Stimulated activated CD4-positive, alpha-beta T cell treated with anti-CD3 and anti-CD28 coated beads, Interleukin-12 subunit alpha, Interleukin-12 subunit beta, amount 100 ng/mL, for 24 hours (primary cell): ENCODE results near the gene DCP1A.
A peak's percentile ranks its signal among the peaks of the same experiment; 100 is the strongest.
"Not testable (repeated sequence)": the region's sequence is repeated elsewhere in the genome, so short reads cannot be mapped to it uniquely, and the experiment has no call there.

ENCODE experiments used
- DNase-seq, 2 experiments: peaks; one replicate each; pipeline ENCODE4 v3.0.0-alpha.2; 2020; ENCODE audit warnings: low read depth in 2 of 2

DCP1A gene

DNA sequence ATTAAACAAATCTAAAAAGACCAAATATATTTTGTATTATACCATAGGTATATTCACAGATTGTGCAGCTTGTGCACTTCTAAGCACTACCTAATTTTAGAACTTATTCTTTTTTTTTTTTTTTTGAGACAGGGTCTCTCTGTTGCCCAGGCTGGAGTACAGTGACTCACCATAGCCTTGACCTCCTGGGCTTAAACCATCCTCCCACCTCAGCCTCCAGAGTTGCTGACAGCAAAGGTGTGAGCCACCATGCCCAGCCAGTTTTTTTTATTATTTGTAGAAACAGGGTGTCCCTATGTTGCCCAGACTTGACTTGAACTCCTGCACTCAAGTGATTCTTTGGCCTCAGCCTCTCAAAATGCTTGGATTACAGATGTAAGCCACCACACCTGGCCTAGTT, 79.6 kb downstream of the DCP1A start:
- no peak for DNase-seq

DNA sequence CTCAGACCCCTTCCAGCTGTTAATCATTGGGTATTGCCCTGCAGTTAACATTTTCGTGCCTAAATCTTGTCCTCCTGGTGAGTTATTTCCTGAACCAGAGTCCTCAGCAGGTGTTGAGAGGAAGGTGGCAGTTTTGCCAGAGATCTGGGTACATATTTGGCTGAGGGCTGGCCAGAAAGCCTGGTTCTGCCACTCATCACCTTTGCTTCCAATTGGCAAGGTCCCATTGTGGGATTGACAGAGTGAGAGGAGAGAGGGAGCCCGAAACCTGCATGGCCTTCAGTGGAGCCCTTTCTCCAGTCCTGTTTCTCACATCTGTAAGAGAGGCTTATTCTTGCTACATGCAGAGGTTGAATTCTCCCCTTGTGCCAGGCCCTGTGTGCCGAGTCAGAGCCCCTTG, 82.6 kb downstream of the DCP1A start:
- DNase-seq = no peak

DNA sequence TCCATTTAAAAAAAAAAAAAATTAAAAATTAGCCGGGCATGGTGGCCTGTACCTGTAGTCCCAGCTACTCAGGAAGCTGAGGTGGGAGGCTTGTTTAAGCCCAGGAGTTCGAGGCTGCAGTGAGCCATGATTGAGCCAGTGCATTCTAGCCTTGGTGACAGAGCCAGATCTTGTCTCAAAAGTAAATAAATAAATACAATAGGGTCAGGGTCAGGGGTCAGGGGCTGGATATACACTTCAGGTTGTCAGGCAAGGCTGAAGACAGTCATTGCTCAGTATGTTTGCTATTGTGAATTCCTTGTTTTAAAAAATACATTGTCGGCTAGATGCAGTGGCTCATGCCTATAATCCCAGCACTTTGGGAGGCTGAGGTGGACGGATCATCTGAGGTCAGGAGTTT, 83.4 kb downstream of the DCP1A start:
- DNase-seq = no peak

GRCh38 chr3:53261712-53262111, 85.6 kb downstream of the DCP1A start:
- DNase-seq = no peak

- DNase-seq = no peak
These were observed 87.0 kb downstream of the DCP1A start for GRCh38 chr3:53260286-53260785.

- no peak for DNase-seq
These were observed 87.7 kb downstream of the DCP1A start for GRCh38 chr3:53259427-53260259.

- DNase-seq = no peak
These were observed 88.5 kb downstream of the DCP1A start for GRCh38 chr3:53258600-53259426.

- DNase-seq = no peak
These were observed 89.9 kb downstream of the DCP1A start for GRCh38 chr3:53257465-53257864.

DNA sequence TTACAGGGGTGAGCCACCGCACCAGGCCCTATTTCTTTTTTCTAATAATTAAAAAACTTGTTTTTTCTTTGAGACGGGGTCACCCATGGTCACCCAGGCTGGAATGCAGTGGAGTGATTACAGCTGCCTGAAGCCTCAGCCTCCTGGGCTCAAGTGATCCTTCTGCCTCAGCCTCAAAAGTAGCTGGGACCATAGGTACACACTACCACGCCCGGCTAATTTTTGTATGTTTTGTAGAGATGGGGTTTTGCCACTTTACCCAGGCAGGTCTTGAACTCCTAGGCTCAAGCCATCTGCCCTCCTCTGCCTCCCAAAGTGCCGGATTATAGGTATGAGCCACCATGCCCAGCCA, 90.7 kb downstream of the DCP1A start:
- no peak for DNase-seq

- peak; percentile 55 to 76 for DNase-seq
These were observed 91.3 kb downstream of the DCP1A start, which contains the start of gene TKT for GRCh38 chr3:53255775-53256703. Gene TKT, minus strand, starts transcription at chr3:53256022. Its CDS starts 80 bp downstream, at chr3:53255942.

GRCh38 chr3:53255423-53255774, 91.9 kb downstream of the DCP1A start:
- peak in 1 of 2 experiments; percentile 28 for DNase-seq

DNA sequence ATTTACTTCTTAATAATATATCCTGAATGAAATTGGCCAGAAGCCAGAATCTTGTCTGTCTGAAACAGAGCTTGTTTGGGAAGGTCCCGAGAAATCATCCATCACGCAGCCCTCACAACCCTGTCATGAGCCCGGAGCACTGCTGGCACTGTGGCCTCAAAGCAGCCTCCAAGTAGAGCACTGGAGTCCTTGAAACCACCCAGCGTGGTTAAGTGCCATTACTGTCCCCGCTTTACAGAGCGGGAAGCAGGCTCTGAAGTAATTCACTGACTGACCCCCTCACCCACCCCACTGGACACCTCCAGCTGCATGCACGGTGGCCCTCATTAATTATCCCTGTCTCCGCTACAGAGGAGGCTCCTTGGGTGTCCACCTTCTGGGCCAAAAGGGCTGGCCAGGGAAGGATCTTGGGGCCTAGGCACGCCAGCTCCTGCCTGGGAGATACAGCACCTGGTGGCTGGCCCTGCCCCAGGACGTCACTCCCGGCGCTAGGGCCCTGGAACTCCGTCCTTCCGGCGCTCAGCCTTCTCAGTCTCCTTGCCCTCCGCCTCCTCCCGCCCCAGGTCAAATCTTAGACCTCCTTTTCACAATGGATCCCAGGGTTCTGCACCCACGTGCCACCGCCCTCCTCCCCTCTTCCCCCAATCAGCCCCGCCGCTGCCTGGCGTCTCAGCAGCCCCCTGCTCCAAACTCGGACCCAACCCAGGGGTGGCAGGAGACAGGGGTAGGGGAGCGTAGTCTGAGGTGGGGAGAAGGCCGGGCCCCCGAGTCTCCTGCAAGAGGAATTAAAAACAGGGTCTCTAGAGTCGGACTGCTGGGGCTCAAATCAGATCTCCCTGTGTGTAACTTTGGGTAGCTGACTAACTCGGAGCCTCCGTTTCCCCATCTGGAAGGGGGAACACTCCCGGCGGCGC, 92.6 kb downstream of the DCP1A start:
- peak; percentile 22 to 50 for DNase-seq

DNA sequence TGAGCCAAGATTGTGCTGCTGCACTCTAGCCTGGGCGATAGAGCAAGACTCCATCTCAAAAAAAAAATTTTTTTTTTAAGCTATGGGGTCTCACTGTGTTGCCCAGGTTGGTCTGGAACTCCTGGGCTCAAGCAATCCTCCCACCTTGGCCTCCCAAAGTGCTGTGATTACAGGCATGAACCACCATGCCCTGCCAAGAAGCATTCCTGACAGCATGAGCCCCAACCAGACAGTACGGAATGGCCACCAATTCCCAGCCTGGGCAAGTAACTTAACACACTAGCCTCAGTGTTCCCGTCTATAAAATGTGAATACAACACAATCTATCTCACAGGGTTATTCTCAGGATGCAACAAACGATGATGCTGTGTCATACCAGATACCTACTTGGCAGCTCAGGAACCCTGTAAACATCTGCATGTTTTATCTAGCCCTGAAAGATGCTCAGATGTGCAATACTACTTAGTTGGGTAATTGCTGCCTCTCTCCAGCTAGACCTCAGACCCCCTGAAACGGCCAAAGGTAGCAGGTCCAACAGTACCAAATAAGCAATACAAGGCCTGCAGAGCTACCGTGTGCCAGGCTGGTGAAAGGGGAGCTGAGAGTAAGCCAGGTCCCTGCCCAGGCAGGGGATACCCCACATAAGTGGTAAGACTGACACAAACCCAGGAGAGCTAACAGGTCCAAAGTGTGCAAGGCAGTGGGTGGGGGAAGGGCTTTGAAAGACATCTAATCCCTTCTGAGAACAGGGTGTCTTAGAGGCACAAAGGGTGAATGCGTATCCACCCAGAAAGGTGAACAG, 93.4 kb downstream of the DCP1A start:
- no peak for DNase-seq

GRCh38 chr3:53252947-53253322, 94.4 kb downstream of the DCP1A start:
- DNase-seq = not testable (repeated sequence)

DNA sequence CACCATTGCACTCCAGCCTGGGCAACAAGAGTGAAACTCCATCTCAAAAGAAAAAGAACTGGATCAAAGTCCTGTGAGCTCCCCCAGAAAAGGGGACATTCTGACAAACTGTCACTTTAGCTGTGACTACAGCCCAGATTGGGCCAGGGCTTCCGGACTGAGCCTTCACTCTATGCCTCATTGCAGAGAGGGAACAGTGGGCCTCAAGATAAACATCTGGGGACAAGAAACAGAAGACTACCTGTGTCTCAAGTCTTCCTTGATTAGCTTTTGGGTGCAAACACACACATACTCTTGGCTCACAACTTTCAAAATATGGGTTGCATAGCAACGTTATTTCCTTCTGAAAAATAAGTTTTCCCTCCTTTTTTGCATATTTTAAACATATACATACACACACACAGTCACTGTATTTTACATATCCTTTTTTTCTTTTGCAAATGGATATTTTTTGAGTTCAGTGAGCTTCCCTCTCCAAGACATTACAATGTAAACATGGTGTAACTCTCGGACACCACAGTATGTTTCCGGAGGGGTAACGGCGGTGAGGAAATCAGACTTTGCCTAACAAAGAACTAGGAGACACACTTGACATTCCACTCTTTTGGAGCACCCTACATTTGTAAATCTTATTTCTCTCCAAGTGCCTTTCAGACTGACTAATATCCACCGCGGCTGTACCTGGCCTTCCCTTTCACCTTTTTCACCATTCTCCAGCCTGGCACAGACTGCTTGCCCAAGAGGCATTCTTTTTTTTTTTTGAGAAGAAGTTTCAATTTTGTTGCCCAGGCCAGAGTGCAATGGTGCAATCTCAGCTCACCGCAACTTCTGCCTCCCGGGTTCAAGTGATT, 95.0 kb downstream of the DCP1A start:
- no peak for DNase-seq

DNA sequence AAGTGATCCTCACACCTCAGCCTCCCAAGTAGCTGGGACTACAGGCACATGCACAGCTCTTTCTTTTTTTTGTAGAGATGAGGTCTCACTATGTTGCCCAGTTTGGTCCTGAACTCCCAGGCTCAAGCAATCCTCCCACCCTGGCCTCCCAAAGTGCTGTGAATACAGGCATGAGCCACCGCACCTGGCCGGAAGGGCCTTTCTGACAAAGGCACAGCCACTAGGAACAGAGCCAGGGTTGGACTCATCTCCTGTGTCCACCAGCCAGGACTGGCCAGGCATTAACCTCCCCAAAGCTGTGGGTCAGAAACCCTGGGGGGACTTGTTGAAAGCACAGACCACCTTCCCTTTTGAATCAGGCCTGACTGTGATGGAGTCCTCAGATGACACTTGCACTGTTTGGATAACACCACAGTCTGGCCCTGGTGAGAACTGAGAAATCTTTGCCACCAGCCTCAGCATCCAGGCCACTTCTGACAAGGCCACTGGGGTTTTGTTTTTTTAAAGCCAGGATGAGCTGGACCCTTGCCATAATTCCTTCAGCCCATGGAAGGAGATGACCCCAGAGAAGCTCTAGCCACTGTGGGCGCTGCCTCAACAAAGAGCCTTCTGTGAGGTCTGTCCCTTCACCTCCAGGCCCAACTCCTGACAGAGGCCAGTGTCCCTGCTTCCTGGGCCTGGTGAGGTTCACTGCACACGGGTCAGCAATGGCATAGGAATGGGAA, 96.3 kb downstream of the DCP1A start:
- DNase-seq = no peak

DNA sequence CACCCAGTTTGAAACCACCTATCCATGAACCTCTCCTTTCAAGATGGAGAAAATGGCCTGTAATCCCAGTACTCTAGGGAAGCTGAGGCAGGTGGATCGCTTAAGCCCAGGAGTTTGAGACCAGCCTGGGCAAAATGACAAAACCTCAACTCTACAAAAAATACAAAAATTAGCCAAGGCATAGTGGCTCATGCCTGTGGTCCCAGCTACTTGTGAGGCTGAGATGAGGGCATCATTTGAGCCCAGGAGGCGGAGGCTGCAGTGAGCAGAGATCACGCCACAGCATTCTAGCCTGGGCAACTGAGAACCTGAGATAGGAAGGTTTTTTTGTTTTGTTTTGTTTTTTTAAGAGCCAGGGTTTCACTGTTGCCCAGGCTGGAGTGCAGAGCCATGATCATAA, 96.9 kb downstream of the DCP1A start:
- no peak for DNase-seq

DNA sequence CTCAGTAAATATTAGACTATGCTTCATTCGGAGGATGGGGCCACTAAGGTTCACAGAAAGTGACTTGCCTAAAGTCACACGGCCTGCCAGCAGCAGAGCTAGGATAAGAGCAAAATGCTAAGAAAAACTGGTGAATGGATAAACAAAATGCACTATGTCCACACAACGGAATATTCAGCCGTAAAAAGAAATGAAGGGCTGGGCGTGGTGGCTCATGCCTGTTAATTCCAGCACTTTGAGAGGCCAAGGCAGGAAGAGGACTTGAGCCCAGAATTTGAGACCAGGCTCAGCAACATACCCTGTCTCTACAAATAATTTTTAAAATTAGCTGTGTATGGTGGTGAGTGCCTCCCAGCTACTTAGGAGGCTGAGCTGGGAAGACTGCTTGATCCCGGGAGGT, 99.2 kb downstream of the DCP1A start:
- no peak for DNase-seq
